Spleen (tissue), 3 donors: ENCODE results near the gene RBM15B.

Experiments
- POLR2A ChIP-seq, 3 donors: fragments of 450-650 bp; IDR thresholded peaks; one replicate each; pipeline ENCODE4 v1.5.1; 2017; ENCODE audit warnings: antibody characterized with exemption in 3 of 3, mild to moderate bottlenecking in 1 of 3
- POLR2AphosphoS5 ChIP-seq, 3 donors: sonication (generic); formaldehyde crosslinking; IDR thresholded peaks; one replicate each; pipeline ENCODE4 v1.5.1; 2017; ENCODE audit warnings: antibody characterized with exemption in 3 of 3

- TF ChIP-seq POLR2A (IDR thresholded peaks at IDR 0.05) (no peak), POLR2AphosphoS5 (IDR thresholded peaks at IDR 0.05) (no peak)
Measured at GRCh38 chr3:51390246-51391074, 625 bp upstream of the RBM15B start.
